HepG2 (cell line): ENCODE measurements around the gene H1-8. TPM values are rescaled to one million over a fixed set of nuclear protein-coding genes. Genes with fewer than 3 reads are reported as not detected.

Experiments used
- DNMT3B ChIP-seq: conservative IDR thresholded peaks from 2 replicates; pipeline ENCODE4 v1.6.1; 2016; ENCODE audit warnings: missing biosample characterization, control low read depth
- GATAD2A ChIP-seq: IDR thresholded peaks from 2 replicates; pipeline ENCODE4 v1.6.1; 2016
- GZF1 ChIP-seq: sonication (generic); formaldehyde crosslinking; IDR thresholded peaks from 2 replicates; pipeline ENCODE4 v1.5.1; 2020; ENCODE audit warnings: mild to moderate bottlenecking, missing genetic modification reagents
- HNF4G ChIP-seq, 2 experiments: sonication (generic) in 1 of 2; formaldehyde crosslinking in 1 of 2; IDR thresholded peaks; 2 replicates each; pipeline versions ENCODE4 v1.4.0 to v1.6.1; 2011 to 2020; ENCODE audit warnings: borderline replicate concordance in 2 of 2, low read depth in 2 of 2, mild to moderate bottlenecking in 2 of 2, low read length in 1 of 2, missing genetic modification reagents in 1 of 2, moderate library complexity in 1 of 2
- KDM5B ChIP-seq: sonication (generic); formaldehyde crosslinking; IDR thresholded peaks from 2 replicates; pipeline ENCODE4 v1.4.0; 2020; ENCODE audit warnings: missing genetic modification reagents, mild to moderate bottlenecking, borderline replicate concordance
- MED8 ChIP-seq: sonication (generic); formaldehyde crosslinking; IDR thresholded peaks from 2 replicates; pipeline ENCODE4 v1.8.1; 2023; ENCODE audit warnings: mild to moderate bottlenecking, missing genetic modification reagents; ENCODE audit not compliant: insufficient replicate concordance
- PTBP1 ChIP-seq: fragments of 200-400 bp; formaldehyde crosslinking; IDR thresholded peaks from 2 replicates; pipeline ENCODE4 v1.6.1; 2018; ENCODE audit warnings: low read length, low read depth; ENCODE audit not compliant: poor library complexity, severe bottlenecking
- SETDB1 ChIP-seq: sonication (generic); formaldehyde crosslinking; IDR thresholded peaks from 2 replicates; pipeline ENCODE4 v1.5.1; 2020; ENCODE audit warnings: missing genetic modification reagents, mild to moderate bottlenecking, borderline replicate concordance
- SMAD1 ChIP-seq: sonication (generic); formaldehyde crosslinking; IDR thresholded peaks from 2 replicates; pipeline ENCODE4 v1.4.0; 2020; ENCODE audit warnings: missing genetic modification reagents, low read depth, mild to moderate bottlenecking, borderline replicate concordance
- WIZ ChIP-seq: sonication (generic); formaldehyde crosslinking; IDR thresholded peaks from 2 replicates; pipeline ENCODE4 v1.5.1; 2020; ENCODE audit warnings: mild to moderate bottlenecking, missing genetic modification reagents
- ZBTB21 ChIP-seq: sonication (generic); formaldehyde crosslinking; IDR thresholded peaks from 2 replicates; pipeline ENCODE4 v1.4.0; 2020; ENCODE audit warnings: missing genetic modification reagents
- ZBTB42 ChIP-seq: sonication (generic); formaldehyde crosslinking; IDR thresholded peaks from 2 replicates; pipeline ENCODE4 v1.5.0; 2020; ENCODE audit warnings: mild to moderate bottlenecking, missing genetic modification reagents
- ZC3H13 ChIP-seq: sonication (generic); formaldehyde crosslinking; IDR thresholded peaks from 2 replicates; pipeline ENCODE4 v1.8.1; 2023; ENCODE audit warnings: mild to moderate bottlenecking, missing genetic modification reagents, moderate library complexity
- ZFP82 ChIP-seq: sonication (generic); formaldehyde crosslinking; IDR thresholded peaks from 2 replicates; pipeline ENCODE4 v1.5.1; 2020; ENCODE audit warnings: mild to moderate bottlenecking, missing genetic modification reagents, borderline replicate concordance
- ZNF34 ChIP-seq: sonication (generic); formaldehyde crosslinking; IDR thresholded peaks from 2 replicates; pipeline ENCODE4 v1.4.0; 2020; ENCODE audit warnings: mild to moderate bottlenecking, missing genetic modification reagents, borderline replicate concordance
- ZNF354B ChIP-seq: sonication (generic); formaldehyde crosslinking; IDR thresholded peaks from 2 replicates; pipeline ENCODE4 v1.8.0; 2022; ENCODE audit warnings: mild to moderate bottlenecking, missing genetic modification reagents
- ZNF432 ChIP-seq: sonication (generic); formaldehyde crosslinking; IDR thresholded peaks from 2 replicates; pipeline ENCODE4 v1.5.0; 2020; ENCODE audit warnings: missing genetic modification reagents, mild to moderate bottlenecking, borderline replicate concordance
- ZNF451 ChIP-seq: sonication (generic); formaldehyde crosslinking; IDR thresholded peaks from 2 replicates; pipeline ENCODE4 v1.5.0; 2020; ENCODE audit warnings: mild to moderate bottlenecking, missing genetic modification reagents
- ZNF564 ChIP-seq: sonication (generic); formaldehyde crosslinking; IDR thresholded peaks from 2 replicates; pipeline ENCODE4 v1.8.1; 2023; ENCODE audit warnings: mild to moderate bottlenecking, missing genetic modification reagents
- ZNF639 ChIP-seq: conservative IDR thresholded peaks from 2 replicates; pipeline ENCODE4 v1.6.1; 2018; ENCODE audit warnings: missing genetic modification reagents
- polyA plus RNA-seq, 8 experiments: library from polyadenylated mRNA; depleted of rRNA in 3 of 8; stranded (reverse) in 7 of 8; unstranded in 1 of 8; fragments of >200 nt; fragmentation: Illumina TruSeq in 4 of 8; extraction: Trizol in 4 of 8; gene quantifications; 2 replicates each; pipeline versions ENCODE4 v1.2.1 to v1.2.3, GENCODE V29; 2011 to 2016; ENCODE audit warnings: low read depth in 4 of 8, missing spikeins in 1 of 8, mixed read lengths in 1 of 8; ENCODE audit not compliant: insufficient read depth in 1 of 8
- total RNA-seq, 5 experiments: library from RNA; depleted of rRNA; stranded (reverse); fragments of >200 nt; fragmentation: Illumina TruSeq; extraction: Trizol; gene quantifications; 2 replicates each; pipeline ENCODE4 v1.2.3, GENCODE V29; 2016; ENCODE audit warnings: low read depth in 1 of 5
- TF ChIP-seq, protein P1 (sequence below): sonication (generic); IDR thresholded peaks from 2 replicates; pipeline ENCODE4 v1.6.1; 2016; ENCODE audit warnings: low read depth, borderline replicate concordance
- TF ChIP-seq, protein P2 (sequence below): sonication (generic); formaldehyde crosslinking; IDR thresholded peaks from 2 replicates; pipeline ENCODE4 v1.4.0; 2020; ENCODE audit warnings: mild to moderate bottlenecking, missing genetic modification reagents, borderline replicate concordance

H1-8 gene
- total and polyA plus RNA-seq, 2 of the 13 experiments (the other 11 are each of a cell fraction or from before 2014, with no cell fraction given), result 0.08 TPM; not detected in 1

GRCh38 chr3:129597087-129597999, 54.4 kb downstream of the H1-8 start (continued):
- TF ChIP-seq KDM5B (CRISPR knock-in tag) (peak; percentile 28; the same call in 1 of the 2 replicates), HNF4G (IDR thresholded peaks at IDR 0.05; ENCODE audit: borderline replicate concordance, low read depth, low read length) (no peak), HNF4G (CRISPR knock-in tag; IDR thresholded peaks at IDR 0.05; ENCODE audit: borderline replicate concordance, low read depth) (0 out of 2 replicates have a peak, but pooled peaks have one; percentile 28), ZNF639 (peak; percentile 3; the same call in 1 of the 2 replicates), SMAD1 (CRISPR knock-in tag) (0 out of 2 replicates have a peak, but pooled peaks have one; percentile 28), PTBP1 (no peak), ZBTB42 (CRISPR knock-in tag) (no peak), SETDB1 (CRISPR knock-in tag) (no peak), ZFP82 (no peak), ZNF432 (CRISPR knock-in tag) (no peak), GZF1 (CRISPR knock-in tag) (no peak), GATAD2A (no peak), DNMT3B (CRISPR knock-in tag) (no peak), ZBTB21 (CRISPR knock-in tag) (no peak), WIZ (CRISPR knock-in tag) (no peak), ZNF34 (CRISPR knock-in tag) (no peak), MED8 (CRISPR knock-in tag) (no peak), ZC3H13 (CRISPR knock-in tag) (no peak), ZNF564 (CRISPR knock-in tag) (no peak; the same call in 1 of the 2 replicates), ZNF354B (CRISPR knock-in tag) (no peak), ZNF451 (CRISPR knock-in tag) (no peak)
- TF ChIP-seq, protein P1, sequence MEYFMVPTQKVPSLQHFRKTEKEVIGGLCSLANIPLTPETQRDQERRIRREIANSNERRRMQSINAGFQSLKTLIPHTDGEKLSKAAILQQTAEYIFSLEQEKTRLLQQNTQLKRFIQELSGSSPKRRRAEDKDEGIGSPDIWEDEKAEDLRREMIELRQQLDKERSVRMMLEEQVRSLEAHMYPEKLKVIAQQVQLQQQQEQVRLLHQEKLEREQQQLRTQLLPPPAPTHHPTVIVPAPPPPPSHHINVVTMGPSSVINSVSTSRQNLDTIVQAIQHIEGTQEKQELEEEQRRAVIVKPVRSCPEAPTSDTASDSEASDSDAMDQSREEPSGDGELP, result peak; percentile 11; the same call in 1 of the 2 replicates
- TF ChIP-seq, protein P2, sequence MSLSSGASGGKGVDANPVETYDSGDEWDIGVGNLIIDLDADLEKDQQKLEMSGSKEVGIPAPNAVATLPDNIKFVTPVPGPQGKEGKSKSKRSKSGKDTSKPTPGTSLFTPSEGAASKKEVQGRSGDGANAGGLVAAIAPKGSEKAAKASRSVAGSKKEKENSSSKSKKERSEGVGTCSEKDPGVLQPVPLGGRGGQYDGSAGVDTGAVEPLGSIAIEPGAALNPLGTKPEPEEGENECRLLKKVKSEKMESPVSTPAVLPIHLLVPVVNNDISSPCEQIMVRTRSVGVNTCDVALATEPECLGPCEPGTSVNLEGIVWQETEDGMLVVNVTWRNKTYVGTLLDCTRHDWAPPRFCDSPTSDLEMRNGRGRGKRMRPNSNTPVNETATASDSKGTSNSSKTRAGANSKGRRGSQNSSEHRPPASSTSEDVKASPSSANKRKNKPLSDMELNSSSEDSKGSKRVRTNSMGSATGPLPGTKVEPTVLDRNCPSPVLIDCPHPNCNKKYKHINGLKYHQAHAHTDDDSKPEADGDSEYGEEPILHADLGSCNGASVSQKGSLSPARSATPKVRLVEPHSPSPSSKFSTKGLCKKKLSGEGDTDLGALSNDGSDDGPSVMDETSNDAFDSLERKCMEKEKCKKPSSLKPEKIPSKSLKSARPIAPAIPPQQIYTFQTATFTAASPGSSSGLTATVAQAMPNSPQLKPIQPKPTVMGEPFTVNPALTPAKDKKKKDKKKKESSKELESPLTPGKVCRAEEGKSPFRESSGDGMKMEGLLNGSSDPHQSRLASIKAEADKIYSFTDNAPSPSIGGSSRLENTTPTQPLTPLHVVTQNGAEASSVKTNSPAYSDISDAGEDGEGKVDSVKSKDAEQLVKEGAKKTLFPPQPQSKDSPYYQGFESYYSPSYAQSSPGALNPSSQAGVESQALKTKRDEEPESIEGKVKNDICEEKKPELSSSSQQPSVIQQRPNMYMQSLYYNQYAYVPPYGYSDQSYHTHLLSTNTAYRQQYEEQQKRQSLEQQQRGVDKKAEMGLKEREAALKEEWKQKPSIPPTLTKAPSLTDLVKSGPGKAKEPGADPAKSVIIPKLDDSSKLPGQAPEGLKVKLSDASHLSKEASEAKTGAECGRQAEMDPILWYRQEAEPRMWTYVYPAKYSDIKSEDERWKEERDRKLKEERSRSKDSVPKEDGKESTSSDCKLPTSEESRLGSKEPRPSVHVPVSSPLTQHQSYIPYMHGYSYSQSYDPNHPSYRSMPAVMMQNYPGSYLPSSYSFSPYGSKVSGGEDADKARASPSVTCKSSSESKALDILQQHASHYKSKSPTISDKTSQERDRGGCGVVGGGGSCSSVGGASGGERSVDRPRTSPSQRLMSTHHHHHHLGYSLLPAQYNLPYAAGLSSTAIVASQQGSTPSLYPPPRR (CRISPR knock-in tag), result no peak
